Tibial nerve (tissue), 3 donors: Measurements from ENCODE around the gene TEX35.

Experiments used
- CTCF ChIP-seq, 5 experiments: fragments of 200-600 bp in 3 of 5; fragments of 450-650 bp in 2 of 5; sonication (generic) in 3 of 5; IDR thresholded peaks; one replicate each; pipeline ENCODE4 v1.5.1; 2016 to 2019; ENCODE audit warnings: antibody characterized with exemption in 5 of 5, mild to moderate bottlenecking in 3 of 5, moderate library complexity in 2 of 5
- POLR2A ChIP-seq, 2 donors: fragments of 450-650 bp; IDR thresholded peaks; one replicate each; pipeline ENCODE4 v1.6.1; 2017; ENCODE audit warnings: antibody characterized with exemption in 2 of 2, mild to moderate bottlenecking in 2 of 2, moderate library complexity in 2 of 2

DNA sequence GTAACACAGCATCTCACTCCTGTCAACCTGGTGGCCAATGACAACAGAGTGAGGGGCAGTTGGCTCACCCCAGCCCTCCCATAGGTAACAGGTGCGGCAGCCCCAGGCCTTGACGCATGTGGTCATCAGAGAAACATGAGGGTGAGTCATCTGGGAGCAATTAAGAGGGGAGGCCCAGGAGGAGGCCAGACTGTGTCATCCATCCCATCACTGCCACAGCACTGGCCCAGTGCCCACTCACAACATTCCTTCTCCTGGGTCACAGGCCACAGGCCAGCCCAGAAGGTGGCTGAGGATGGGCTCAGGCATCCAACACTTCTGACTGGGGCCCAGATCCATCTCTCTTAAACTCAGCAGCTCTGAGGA is 17.1 kb downstream of the TEX35 start:
- TF ChIP-seq CTCF (IDR thresholded peaks at IDR 0.05) (no peak), POLR2A (IDR thresholded peaks at IDR 0.05) (no peak)
